Natural killer cell (primary cell): ENCODE data around the gene NIFK. TPM values are rescaled to one million over a fixed set of nuclear protein-coding genes. Genes with fewer than 3 reads are reported as not detected.

Experiments used
- ATAC-seq, 3 donors: fragments of 150-1000 bp in 2 of 3; fragments of 200-7000 bp in 1 of 3; cut with Tn5 transposase; 1 replicate in 1 of 3; 2 replicates in 2 of 3; pipeline ENCODE4 v1.10.0; 2021; ENCODE audit warnings: mild to moderate bottlenecking in 2 of 3, moderate library complexity in 2 of 3
- DNase-seq, 2 donors: peaks; one replicate each; pipeline versions ENCODE4 v3.0.0 to v3.0.0-alpha.2; 2013 to 2021; ENCODE audit warnings: mixed read lengths in 1 of 2
- H3K27ac ChIP-seq: one replicate; pipeline ENCODE4 v1.5.1; 2013; ENCODE audit warnings: mild to moderate bottlenecking, low read length
- H3K27me3 ChIP-seq: one replicate; pipeline ENCODE4 v1.6.1; 2013; ENCODE audit warnings: low read length; ENCODE audit not compliant: control insufficient read depth, insufficient read depth
- H3K36me3 ChIP-seq: one replicate; pipeline ENCODE4 v1.6.1; 2013; ENCODE audit warnings: low read length; ENCODE audit not compliant: control insufficient read depth, insufficient read depth
- H3K4me1 ChIP-seq: one replicate; pipeline ENCODE4 v1.6.1; 2013; ENCODE audit warnings: low read length; ENCODE audit not compliant: control insufficient read depth, insufficient read depth
- H3K4me3 ChIP-seq: one replicate; pipeline ENCODE4 v1.5.1; 2013; ENCODE audit warnings: low read length
- H3K9me3 ChIP-seq: one replicate; pipeline ENCODE4 v1.6.1; 2013; ENCODE audit warnings: low read length; ENCODE audit not compliant: control insufficient read depth, insufficient read depth
- H3K27ac Mint-ChIP-seq, 2 donors: one replicate each; pipeline ENCODE4 v1.8.0; 2022; ENCODE audit warnings: mild to moderate bottlenecking in 2 of 2, mixed read lengths in 2 of 2, moderate library complexity in 1 of 2
- H3K27me3 Mint-ChIP-seq, 2 donors: one replicate each; pipeline ENCODE4 v1.8.0; 2022; ENCODE audit warnings: low read depth in 2 of 2, mixed read lengths in 2 of 2
- H3K36me3 Mint-ChIP-seq: one replicate; pipeline ENCODE4 v1.8.0; 2022; ENCODE audit warnings: mixed read lengths
- H3K4me1 Mint-ChIP-seq, 2 donors: one replicate each; pipeline ENCODE4 v1.8.0; 2022; ENCODE audit warnings: mixed read lengths in 2 of 2
- H3K4me3 Mint-ChIP-seq: one replicate; pipeline ENCODE4 v1.8.0; 2022; ENCODE audit warnings: mild to moderate bottlenecking, moderate library complexity, mixed read lengths
- H3K9me3 Mint-ChIP-seq, 2 donors: one replicate each; pipeline ENCODE4 v1.8.0; 2022; ENCODE audit warnings: mixed read lengths in 2 of 2
- CTCF ChIP-seq: fragments of 200-600 bp; IDR thresholded peaks from one replicate; pipeline ENCODE4 v1.8.0; 2022; ENCODE audit warnings: antibody characterized with exemption
- WGBS: methylation state at CpG from one replicate; pipeline ENCODE4 v1.1.7; 2013; ENCODE audit warnings: missing lambda C conversion rate; ENCODE audit not compliant: insufficient coverage; 5-methylcytosine and 5-hydroxymethylcytosine counted together
- intact Hi-C: fragments of 100-400 bp; cut with micrococcal nuclease; formaldehyde crosslinking; loops from one replicate; pipeline ENCODE4 v1.14.2; 2022
- total RNA-seq, 4 donors: library from RNA; stranded (reverse); fragments of 120-200 nt in 1 of 4; gene quantifications; one replicate each; pipeline versions ENCODE4 v1.2.3 to v1.2.4, GENCODE V29; 2013 to 2022

NIFK gene
- total RNA-seq, 3 donors from 2014 or later (not counting 1 experiment from before 2014, with no cell fraction given), result 32.7 to 37.7 (median 33.5) TPM

GRCh38 chr2:121710470-121711170, 26.1 kb downstream of the NIFK start:
- no peak overlapping the region for H3K4me3 ChIP-seq
- H3K36me3 Mint-ChIP-seq, result no peaks in the 10 kb centered on the region
- H3K4me3 Mint-ChIP-seq, result no peak overlapping the region
- H3K27me3 ChIP-seq, result no peaks in the 10 kb centered on the region
- 89% methylated on average over 7 of the region's 7 CpGs for WGBS
- no peaks in the 10 kb centered on the region for H3K4me1 Mint-ChIP-seq
- H3K4me1 ChIP-seq, result no peaks in the 10 kb centered on the region
- H3K27me3 Mint-ChIP-seq, result no peaks in the 10 kb centered on the region
- no peaks in the 10 kb centered on the region for H3K36me3 ChIP-seq
- intact Hi-C loops, result no loop called here
- H3K9me3 ChIP-seq, result no peaks in the 10 kb centered on the region
- no peak for TF ChIP-seq CTCF
- DNase-seq (no peak), ATAC-seq (no peak)
- no peak overlapping the region for H3K27ac Mint-ChIP-seq
- no peak overlapping the region for H3K27ac ChIP-seq
- H3K9me3 Mint-ChIP-seq, result no peaks in the 10 kb centered on the region

GRCh38 chr2:121709776-121710469, 26.8 kb downstream of the NIFK start:
- no peaks in the 10 kb centered on the region for H3K4me1 ChIP-seq
- no peaks in the 10 kb centered on the region for H3K36me3 Mint-ChIP-seq
- no peak overlapping the region for H3K4me3 ChIP-seq
- TF ChIP-seq CTCF, result no peak
- H3K27ac ChIP-seq, result no peak overlapping the region
- H3K9me3 ChIP-seq, result no peaks in the 10 kb centered on the region
- H3K27ac Mint-ChIP-seq, result no peak overlapping the region
- DNase-seq, result no peak
- H3K4me3 Mint-ChIP-seq, result no peak overlapping the region
- no peak for ATAC-seq
- no peaks in the 10 kb centered on the region for H3K27me3 Mint-ChIP-seq
- no peaks in the 10 kb centered on the region for H3K27me3 ChIP-seq
- H3K9me3 Mint-ChIP-seq, result no peaks in the 10 kb centered on the region
- H3K36me3 ChIP-seq, result no peaks in the 10 kb centered on the region
- no peaks in the 10 kb centered on the region for H3K4me1 Mint-ChIP-seq
- 86% methylated on average over 11 of the region's 11 CpGs for WGBS
- intact Hi-C loops, result no loop called here

- intact Hi-C loops, result no loop called here
- H3K27ac ChIP-seq, result no peak overlapping the region
- no peaks in the 10 kb centered on the region for H3K27me3 Mint-ChIP-seq
Observed at GRCh38 chr2:121707920-121708361, 28.7 kb downstream of the NIFK start.

More at GRCh38 chr2:121707920-121708361, 28.7 kb downstream of the NIFK start:
- Mint-ChIP-seq H3K27ac (no peak overlapping the region), H3K36me3 (no peaks in the 10 kb centered on the region), H3K4me1 (no peaks in the 10 kb centered on the region), H3K4me3 (no peak overlapping the region), H3K9me3 (no peaks in the 10 kb centered on the region)
- no peak for TF ChIP-seq CTCF
- no peaks in the 10 kb centered on the region for H3K36me3 ChIP-seq
- DNase-seq, result no peak
- H3K9me3 ChIP-seq, result no peaks in the 10 kb centered on the region
- H3K4me3 ChIP-seq, result no peak overlapping the region
- 94% methylated on average over 5 of the region's 5 CpGs for WGBS
- H3K4me1 ChIP-seq, result no peaks in the 10 kb centered on the region
- no peak for ATAC-seq
- no peaks in the 10 kb centered on the region for H3K27me3 ChIP-seq
